Panc1 (cell line): Measurements from ENCODE around the gene SLC11A2.

ENCODE experiments used
- CTCF ChIP-seq: fragments of 450-650 bp; IDR thresholded peaks from 2 replicates; pipeline ENCODE4 v1.5.1; 2017; ENCODE audit warnings: mild to moderate bottlenecking
- POLR2AphosphoS5 ChIP-seq: IDR thresholded peaks from 2 replicates; pipeline ENCODE4 v1.6.1; 2012; ENCODE audit warnings: mild to moderate bottlenecking, low read depth, low read length, moderate library complexity
- REST ChIP-seq, 2 experiments: IDR thresholded peaks; 2 replicates each; pipeline ENCODE4 v1.6.1; 2011 to 2012; ENCODE audit warnings: low read depth in 2 of 2, control low read depth in 1 of 2, low read length in 1 of 2, mild to moderate bottlenecking in 1 of 2, moderate library complexity in 1 of 2; ENCODE audit not compliant: insufficient read depth in 1 of 2
- SIN3A ChIP-seq: IDR thresholded peaks from 2 replicates; pipeline ENCODE4 v1.6.1; 2012; ENCODE audit warnings: low read depth, mild to moderate bottlenecking, low read length, moderate library complexity, borderline replicate concordance; ENCODE audit not compliant: insufficient read depth
- TCF7L2 ChIP-seq: IDR thresholded peaks from 2 replicates; pipeline ENCODE4 v1.6.1; 2011; ENCODE audit warnings: mild to moderate bottlenecking, low read depth, low read length, inconsistent platforms

- no peak for TF ChIP-seq CTCF
- no peak for TF ChIP-seq POLR2AphosphoS5
- no peak for TF ChIP-seq REST (IDR thresholded peaks at IDR 0.05; ENCODE audit: insufficient read depth in 1 of 2, low read depth in 2 of 2, low read length in 1 of 2)
- TF ChIP-seq TCF7L2, result no peak
- TF ChIP-seq SIN3A, result no peak
Measured at GRCh38 chr12:50979369-50980052, 46.7 kb downstream of the SLC11A2 start.
